GM12873 (cell line): ENCODE data around the gene NME7.

Experiments
- CTCF ChIP-seq: IDR thresholded peaks from 2 replicates; pipeline ENCODE4 v1.5.1; 2012; ENCODE audit warnings: low read depth, mild to moderate bottlenecking, moderate library complexity, low read length, control low read depth; ENCODE audit not compliant: insufficient read depth; ENCODE audit errors: missing control alignments

Gene NME7

DNA sequence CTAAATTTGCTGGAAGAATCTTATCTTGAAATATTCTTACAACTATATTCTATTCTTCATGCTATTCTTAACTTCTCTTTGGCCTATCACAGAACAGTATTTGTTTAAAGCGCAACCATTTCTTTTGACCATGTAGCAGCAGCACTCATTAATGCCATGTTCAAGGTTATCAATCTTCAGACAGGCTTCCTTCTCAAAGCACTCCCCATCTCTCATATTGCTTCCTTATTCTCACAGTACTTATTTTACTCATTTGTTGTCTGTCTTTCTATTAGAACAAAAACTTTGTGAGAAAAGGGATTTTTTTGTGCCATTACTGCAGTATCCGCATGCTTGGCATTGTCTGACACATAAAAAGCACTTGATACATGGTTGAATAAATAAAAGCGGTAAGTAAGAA is 171.4 kb downstream of the NME7 start:
- no peak for TF ChIP-seq CTCF

DNA sequence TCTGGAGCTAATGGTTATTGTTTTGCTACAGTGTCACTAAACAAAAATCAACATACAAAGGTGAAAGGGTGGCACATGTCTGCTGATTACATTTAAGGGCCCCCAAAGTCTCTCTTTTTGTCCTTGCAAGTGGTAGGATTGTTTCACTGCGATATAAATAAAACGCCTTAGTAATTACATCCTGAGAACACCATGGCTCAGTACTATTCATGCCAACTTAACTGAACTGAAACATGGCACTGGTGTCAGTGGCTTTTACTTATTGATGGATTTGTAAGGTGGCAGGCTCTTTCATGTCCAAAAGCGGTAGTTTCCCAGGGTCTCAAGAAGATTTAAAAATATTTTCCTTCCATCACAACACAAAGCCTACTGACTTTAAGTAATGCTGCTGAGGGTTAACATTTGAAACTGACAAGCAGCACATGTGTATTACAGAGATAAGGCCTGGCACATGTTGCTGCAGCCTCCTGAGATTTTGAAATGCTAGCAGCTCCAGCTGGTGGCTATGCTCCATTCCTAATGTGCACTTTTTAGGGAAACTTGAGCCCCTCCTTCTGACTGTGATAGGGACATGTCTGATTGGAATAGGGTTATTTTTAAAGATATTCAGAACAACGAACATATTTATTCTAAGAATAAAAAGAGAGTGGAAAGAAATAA is 174.3 kb downstream of the NME7 start:
- TF ChIP-seq CTCF: no peak

- no peak for TF ChIP-seq CTCF
These were observed 181.5 kb downstream of the NME7 start for GRCh38 chr1:169186106-169186505.

- no peak for TF ChIP-seq CTCF
These were observed 182.8 kb downstream of the NME7 start for GRCh38 chr1:169184812-169185211.

- no peak for TF ChIP-seq CTCF
These were observed 187.4 kb downstream of the NME7 start for GRCh38 chr1:169180174-169180573.

DNA sequence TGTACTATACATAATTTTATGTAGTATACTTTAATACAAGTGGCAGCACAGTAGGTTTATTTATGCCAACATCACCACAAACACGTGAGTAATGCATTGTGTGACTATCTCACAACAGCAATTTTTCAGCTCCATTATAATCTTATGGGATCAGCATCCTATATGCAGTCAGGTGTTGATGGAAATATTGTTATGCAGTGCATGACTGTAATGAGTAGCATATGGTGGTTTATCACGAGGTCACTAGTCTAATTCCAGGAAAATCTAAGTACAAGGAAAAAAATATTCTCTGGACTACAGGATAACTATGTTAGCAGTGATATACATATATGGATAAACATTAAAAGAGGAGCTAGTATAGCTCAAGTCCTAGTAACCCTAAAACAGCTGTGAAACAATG is 192.1 kb downstream of the NME7 start:
- TF ChIP-seq CTCF: no peak

GRCh38 chr1:169163059-169163458 is 204.5 kb downstream of the NME7 start:
- TF ChIP-seq CTCF: no peak
